GM18909 (cell line): ENCODE measurements around the gene CDC25C.
"Not testable (repeated sequence)": the region's sequence is repeated elsewhere in the genome, so short reads cannot be mapped to it uniquely, and the experiment has no call there.

ENCODE experiments used
- ATAC-seq: cut with Tn5 transposase; IDR thresholded peaks from one replicate; pipeline ENCODE4 v1.9.1; 2021; ENCODE audit warnings: mild to moderate bottlenecking; ENCODE audit not compliant: unreplicated experiment, poor library complexity

CDC25C gene

GRCh38 chr5:138282920-138283742 is 48.5 kb downstream of the CDC25C start:
- no peak for ATAC-seq

GRCh38 chr5:138280915-138281314 is 50.7 kb downstream of the CDC25C start:
- ATAC-seq = no peak

DNA sequence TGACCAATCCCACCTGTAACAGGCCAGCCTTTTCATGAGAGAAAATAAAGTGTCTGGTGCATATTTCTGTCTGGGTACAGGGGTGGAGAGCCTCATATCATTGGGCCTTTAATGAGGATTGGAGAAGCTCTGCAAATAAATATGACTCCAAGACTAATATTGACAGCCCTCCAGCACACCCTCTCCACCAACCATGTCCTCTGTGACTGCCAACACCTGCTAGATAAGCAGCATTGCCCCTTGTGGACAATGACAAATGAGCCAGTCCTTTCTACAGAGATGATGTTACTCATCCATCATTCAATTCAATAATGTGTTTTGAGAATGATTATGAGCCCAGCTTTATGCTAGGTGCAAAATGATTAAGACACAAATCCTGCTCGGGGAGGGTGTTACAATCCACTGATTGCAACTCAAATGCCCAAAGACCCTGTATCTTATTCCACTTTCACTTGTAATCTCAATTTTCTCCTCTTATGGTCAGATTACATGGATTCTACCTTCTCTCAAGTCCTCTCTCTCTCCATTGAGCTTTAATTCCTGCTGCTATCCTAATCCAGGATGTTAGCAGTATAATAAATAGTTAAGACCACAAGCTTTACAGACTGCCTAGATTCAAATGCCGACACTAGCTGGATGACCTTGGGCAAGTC is 55.1 kb downstream of the CDC25C start:
- ATAC-seq = no peak

GRCh38 chr5:138275895-138276294 is 55.7 kb downstream of the CDC25C start:
- ATAC-seq = no peak

- no peak for ATAC-seq
Measured at GRCh38 chr5:138275379-138275782, 56.2 kb downstream of the CDC25C start.

DNA sequence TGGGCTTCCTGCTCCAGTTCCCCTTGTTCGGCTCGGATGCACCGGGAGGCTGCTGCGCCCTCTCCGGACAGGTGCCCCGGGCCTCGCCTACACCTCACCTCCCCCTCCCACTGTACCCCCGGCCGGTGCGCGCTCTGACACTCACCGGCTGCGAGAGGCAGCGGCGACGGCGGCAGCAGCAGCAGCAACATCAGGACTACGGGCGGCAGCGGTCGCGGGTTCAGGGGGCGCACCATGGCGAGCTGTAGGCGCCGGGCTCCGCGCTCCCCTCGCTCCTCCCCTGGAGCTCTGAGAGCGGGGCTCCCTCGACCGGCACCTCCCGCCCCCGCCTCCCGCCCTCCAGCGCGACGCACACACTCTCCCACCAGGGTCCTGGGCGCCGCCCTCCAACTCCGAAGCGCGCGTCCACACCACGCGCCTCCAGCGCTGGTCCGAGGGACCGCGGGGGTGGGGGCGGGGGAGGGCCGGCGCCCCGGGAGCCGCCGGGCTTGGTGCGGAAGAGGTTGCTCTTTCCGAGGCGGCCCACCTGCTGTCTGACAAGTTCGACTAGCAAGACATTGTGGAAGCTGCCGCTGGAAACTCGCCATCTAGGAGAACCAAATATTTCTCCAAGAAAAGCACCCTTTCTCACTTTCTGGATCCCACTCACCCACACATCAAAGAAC is 57.3 kb downstream of the CDC25C start, which contains the start of gene GFRA3:
Gene GFRA3, minus strand, starts transcription at position 433 of the 665 bp plus-strand sequence. Its CDS starts 197 bp downstream, at position 236.
- no peak for ATAC-seq

- ATAC-seq = no peak
Measured at GRCh38 chr5:138273834-138274188, 57.8 kb downstream of the CDC25C start.

- ATAC-seq = no peak
Measured at GRCh38 chr5:138272681-138273080, 58.9 kb downstream of the CDC25C start.

GRCh38 chr5:138271281-138271680 is 60.3 kb downstream of the CDC25C start:
- no peak for ATAC-seq

DNA sequence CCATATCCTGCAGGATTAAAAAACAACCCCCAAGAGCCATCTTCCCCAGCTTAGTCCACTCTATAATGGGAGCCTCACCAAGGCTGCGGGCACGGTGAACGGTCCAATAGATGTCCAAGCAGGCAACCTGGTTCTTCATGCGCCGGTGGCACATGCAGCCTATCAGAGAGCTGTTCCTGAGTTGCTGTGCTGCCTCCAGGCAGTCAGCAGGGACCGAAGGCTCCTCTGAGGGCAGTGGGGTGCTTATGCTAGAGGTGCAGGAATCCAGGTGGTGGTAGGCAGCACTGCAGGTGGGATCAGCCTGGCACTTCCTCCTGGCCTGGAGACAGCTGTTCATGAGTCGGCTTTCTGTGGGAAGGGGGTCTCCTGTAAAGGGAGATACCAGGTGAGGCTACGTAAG is 67.4 kb downstream of the CDC25C start:
- no peak for ATAC-seq

- ATAC-seq = no peak
Measured at GRCh38 chr5:138263581-138263980, 68.0 kb downstream of the CDC25C start.

- ATAC-seq = no peak
Measured at GRCh38 chr5:138258704-138259292, 72.8 kb downstream of the CDC25C start.

DNA sequence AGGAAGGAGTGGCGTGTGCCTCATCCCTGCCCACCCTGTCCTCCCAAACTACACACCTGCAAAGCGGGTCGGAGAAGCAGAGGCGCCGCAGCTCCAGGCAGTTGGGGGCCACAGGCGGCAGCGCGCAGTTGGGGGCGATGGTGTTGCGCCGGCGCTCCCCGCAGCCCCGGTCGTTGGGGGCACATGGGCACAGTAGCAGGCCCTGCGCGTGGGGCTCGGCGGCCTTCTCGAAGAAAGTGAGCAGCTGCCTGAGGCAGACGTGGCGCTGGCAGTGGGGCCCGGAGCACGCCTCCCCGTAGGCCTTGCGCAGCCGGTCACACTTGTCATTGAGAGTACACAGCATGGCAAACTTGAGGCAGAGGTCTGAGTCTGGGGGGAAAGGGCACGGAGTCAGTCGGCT is 74.0 kb downstream of the CDC25C start:
- ATAC-seq = no peak

GRCh38 chr5:138252944-138253343 is 78.7 kb downstream of the CDC25C start:
- no peak for ATAC-seq

- not testable (repeated sequence) for ATAC-seq
Measured at GRCh38 chr5:138247800-138248199, 83.8 kb downstream of the CDC25C start.

DNA sequence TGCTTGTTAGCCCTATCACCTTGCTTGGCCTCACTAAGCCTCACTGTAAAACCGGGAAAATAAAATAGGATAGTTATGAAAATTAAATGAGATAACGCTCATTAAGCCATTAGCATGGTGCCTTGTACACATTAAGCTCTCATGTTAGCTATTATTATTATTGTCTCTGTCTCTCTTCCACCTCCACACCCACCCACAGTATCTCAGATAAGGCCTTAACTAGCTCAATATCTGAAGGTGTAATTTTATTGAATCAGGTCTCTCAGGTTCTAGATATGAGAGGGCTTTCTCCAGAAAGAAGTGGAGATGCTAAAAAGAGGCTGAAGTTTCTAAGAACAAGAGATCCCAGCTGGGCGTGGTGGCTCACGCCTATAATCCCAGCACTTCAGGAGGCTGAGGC is 84.8 kb downstream of the CDC25C start:
- no peak for ATAC-seq

GRCh38 chr5:138246334-138246733 is 85.3 kb downstream of the CDC25C start:
- no peak for ATAC-seq

DNA sequence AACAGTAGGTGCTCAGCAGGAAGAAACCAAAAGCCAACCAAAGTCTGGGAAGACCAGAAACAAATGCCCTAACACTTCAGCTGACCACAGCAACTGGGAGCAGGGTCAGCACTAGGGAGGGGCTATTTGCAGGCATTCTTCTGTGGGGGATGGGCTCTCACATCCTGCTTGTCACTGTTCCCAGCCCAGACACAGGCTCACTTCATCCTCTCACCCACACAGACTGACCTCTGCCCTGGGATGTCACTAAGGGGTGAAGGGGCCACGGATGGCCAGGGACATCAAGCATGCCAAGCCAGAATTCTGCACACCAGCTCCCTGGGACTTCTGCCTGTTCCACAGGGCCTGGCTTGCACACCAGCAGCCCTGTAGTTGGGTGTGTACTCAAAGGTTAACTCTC is 85.9 kb downstream of the CDC25C start:
- ATAC-seq = no peak

DNA sequence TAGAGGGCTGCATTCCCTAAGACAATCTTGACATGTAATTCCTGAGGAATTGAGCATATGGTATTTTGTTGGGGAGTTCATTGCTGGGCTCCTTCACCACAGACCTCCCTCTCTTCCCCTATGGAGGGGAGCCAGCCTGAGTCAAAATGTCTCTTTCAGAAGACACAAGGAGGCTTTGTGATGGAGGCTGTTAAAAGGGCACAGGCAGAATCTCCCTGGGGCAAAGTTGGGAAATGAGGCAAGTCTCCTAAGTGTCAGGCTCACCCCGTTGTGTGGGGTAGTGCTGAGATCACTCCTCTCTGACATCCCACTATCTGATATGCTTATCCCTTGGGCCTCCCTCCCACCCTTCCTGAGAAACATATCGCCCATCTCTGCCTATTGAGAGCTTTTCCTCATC is 87.8 kb downstream of the CDC25C start:
- no peak for ATAC-seq

GRCh38 chr5:138241688-138242571 is 89.7 kb downstream of the CDC25C start:
- ATAC-seq = no peak
